CD4-positive, alpha-beta T cell treated with Interleukin-12 subunit alpha and Interleukin-12 subunit beta, for 1 hour (primary cell): ENCODE data around the gene MGAT4C.
"Not testable (repeated sequence)": the region's sequence is repeated elsewhere in the genome, so short reads cannot be mapped to it uniquely, and the experiment has no call there.

Experiments used
- DNase-seq: peaks from one replicate; pipeline ENCODE4 v3.0.0-alpha.2; 2020

Gene MGAT4C

DNA sequence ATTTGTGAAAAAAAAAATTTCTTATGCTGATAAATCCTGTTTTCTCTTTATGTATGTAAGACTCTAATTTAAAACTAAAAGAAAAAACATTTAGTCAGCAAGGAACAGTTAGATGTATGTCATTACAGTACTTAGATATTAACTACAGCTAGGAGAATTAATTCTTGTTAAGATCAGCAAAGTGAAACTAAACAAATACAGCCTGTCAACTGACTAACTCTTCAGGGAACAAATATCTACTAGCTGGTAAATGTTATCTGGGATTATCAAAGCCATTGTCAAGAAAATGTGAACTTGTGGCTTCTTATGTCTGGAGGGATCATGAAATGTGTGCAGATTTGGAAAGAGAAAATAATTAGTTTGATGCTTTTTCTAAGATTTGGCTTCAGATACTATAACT, 27.5 kb downstream of the MGAT4C start:
- DNase-seq: no peak

DNA sequence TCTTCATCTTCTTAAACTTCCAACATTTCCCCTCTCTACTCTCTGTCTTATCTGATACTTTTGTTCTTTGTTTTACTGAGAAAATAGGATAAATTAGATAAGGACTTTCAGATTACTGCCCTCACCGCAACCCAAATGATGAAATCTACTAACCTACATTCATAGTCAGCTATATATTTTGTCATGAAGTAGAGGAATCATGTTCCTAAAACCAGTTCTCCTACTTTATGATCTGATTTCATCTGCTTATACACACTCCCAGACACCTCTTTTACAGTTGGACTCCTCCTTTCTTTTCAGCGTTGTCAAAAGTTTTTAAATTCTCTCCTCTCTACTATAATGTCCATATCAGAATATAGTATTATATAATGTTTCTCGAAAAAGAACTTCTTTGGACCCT, 29.7 kb downstream of the MGAT4C start:
- no peak for DNase-seq

DNA sequence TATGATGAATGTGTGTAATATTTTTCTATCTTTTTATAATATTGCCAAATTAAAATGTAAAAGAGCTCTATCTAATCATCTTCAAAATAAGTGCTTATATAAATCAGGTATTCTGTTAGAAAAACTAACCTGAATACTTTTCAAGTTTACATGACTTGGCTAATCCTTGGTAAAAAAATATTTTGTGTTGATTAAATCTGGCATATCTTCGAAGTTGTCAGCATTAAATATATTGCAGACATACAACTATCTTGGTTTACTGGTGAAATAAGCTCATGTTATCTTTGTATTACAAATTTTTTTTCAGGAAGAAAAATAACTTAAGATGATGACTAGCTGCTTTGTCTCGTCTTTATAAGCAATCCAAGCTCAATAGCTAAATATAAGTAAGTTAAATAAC, 39.6 kb downstream of the MGAT4C start:
- no peak for DNase-seq

DNA sequence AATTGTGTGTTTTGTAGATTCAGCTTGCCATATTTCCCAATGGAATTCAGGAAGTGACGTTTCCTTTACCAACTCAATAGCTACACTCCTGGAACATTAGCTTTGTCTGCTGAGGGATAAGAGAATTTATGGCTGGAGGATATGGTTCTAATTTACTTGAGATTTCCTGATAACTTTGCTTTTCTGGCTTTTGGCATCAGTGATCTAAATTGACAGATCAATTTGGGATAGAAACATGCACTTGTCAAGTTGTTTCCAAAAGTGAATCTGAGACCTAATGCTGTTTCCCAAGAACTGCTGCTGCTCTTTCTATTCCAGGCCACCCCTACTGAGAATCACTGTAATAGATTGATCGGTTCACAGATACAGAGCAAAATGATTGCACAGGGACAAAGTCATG, 43.2 kb downstream of the MGAT4C start:
- no peak for DNase-seq

DNA sequence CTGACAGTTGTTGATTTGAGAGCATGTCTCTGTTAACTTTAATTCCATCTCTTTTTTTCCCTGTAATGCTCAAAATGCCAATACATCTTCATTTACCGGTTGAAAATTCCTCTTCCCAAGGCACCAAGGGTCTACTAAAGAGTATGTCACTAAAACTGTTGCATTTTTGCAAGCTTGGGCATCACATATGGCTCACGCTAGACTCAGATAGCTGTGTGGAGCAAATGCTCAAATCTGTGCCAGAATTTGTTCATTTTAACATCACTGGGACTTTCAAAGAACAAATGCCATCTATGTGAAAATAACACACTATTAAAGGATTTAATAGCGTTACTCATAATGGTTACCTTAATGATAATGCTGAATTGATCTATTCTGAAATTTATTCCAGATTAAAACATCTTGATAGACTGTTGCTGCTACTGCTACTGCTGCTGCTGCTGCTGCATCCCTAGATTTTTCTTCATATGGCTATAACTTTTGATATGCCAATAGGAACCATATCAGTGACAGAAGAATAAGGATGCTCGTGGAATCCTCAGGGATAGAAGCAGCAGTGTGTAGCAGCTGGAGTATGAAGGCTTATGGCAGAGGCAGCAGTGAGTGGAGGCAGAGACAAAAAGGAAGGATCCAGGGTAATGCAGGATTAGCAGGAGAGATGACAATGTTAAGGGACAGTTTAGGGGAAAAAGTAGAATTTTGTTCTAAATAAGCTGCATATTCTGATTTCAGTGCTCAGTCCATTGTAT, 57.3 kb downstream of the MGAT4C start:
- no peak for DNase-seq

DNA sequence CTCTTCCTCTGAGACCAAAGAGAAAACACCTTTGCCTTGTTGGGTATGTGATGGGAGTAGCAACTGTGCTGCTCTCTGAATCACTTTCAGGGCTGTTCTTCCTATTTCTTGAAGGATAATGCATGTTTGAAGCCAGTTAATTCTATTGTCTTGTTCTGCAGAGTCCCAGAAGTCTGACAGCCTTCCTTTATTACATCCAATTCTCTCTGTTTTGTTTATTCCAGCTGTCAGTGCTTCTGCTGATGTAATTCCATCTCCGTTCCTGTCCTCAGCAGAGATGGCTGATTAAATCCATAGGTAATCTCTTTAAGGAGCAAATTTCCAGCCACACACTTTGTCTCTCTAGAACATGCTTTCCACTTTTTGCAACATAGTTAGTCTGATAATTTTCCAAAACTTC, 59.7 kb downstream of the MGAT4C start:
- DNase-seq: no peak

DNA sequence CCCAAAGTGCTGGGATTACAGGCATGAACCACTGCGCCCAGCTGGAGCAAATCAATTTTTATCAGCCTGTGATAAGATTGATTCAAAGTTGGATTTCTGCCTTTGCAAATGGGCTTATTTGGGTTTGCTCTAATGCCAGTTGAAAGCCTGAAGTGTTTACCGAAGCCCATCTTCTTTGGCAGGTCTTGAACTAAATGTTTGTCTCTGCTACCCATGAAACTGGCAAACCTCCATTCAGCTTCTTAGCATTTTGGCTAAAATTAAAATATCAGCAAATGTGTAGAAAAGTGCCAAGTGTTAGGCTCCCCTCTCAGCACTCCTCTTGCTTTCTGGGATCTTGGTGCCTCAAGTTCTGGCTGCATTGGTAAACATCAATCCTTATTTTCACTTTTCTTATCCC, 61.5 kb downstream of the MGAT4C start:
- DNase-seq: no peak

DNA sequence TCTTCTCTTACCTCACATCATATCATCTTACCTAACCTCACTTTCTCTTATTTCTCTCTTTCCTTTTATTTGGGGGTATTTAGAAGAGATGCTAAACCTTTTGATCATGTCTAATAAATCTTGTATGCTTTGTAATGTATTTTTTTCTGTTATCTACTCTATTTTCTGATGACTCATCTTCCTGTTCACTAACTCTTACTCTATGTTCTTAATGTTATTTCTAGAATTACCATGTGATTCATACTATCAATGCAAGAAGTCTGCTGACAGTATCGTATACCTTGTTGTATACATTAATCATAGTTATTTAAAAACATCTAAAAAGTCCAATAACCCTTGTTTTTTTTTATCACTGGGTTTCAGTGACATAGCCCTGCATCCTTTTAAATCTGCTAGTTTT, 62.3 kb downstream of the MGAT4C start:
- DNase-seq: no peak

DNA sequence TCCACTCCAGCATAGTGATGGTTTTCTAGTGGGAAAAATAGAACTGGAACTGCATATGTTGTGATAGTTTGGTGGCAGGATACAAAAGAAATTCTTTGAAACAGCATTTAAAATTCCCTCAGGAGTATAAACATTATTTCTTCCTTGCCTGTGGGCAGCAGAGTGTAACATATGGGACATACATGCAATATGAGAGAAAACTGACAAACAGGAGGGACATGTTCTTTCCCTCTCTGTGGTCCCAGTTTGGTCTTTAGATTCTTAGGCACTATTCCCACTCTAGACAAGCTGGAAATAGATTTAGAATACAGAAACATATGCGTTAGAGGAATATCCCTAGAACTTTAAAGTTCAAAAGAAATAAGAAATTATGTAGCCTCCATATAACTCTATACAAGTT, 68.0 kb downstream of the MGAT4C start:
- no peak for DNase-seq

DNA sequence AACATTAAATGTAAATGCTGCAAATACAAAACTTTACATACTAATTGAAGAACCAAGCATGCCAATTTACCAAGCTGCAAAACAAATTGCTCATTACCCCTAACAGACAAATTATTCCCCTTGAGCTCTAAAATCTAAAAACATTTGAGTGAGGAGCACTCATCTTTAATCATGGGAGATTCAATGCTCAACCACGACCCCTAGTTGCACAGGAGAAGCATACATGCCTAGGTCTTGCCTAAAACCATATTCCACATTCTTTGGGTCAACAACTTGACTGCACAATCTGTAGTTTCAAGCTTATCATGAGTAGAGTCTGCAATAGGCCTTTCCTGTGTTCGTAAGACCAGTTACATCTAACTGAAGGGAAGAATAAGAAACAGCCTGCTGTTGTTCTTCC, 69.7 kb downstream of the MGAT4C start:
- no peak for DNase-seq

DNA sequence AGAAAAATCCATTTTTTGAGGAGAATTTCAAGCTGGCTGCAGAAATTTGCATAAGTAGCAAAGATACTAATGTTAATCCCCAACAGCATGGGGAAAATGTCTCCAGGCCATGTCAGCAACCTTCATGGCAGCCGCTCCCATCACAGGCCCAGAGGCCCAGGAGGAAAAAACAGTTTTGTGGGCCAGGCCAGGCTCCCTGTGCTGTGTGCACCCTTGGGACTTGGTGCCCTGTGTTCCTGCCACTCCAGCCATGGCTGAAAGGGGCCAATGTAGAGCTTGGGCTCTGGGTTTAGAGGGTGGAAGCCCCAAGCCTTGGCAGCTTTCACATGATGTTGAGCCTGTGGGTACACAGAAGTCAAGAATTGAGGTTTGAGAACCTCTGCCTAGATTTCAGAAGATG, 76.3 kb downstream of the MGAT4C start:
- no peak for DNase-seq

DNA sequence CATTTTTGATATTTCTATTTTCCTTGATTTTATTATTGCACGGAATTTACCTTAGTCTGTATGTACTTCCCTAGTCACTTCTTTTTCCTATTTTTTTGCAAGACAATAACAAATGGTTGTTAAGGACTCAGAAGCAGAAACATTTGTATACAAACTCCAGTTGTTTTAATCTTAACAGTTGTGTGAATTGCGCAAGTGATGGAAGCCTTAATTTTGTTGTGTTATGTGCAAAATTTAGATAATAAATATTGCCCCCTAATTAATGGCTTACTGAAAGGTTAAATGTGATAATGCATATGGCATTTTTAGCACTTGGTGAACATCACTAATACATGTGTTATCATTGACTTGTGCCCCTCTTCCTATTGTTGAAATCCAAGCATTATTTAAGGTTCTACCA, 82.0 kb downstream of the MGAT4C start:
- DNase-seq: no peak

DNA sequence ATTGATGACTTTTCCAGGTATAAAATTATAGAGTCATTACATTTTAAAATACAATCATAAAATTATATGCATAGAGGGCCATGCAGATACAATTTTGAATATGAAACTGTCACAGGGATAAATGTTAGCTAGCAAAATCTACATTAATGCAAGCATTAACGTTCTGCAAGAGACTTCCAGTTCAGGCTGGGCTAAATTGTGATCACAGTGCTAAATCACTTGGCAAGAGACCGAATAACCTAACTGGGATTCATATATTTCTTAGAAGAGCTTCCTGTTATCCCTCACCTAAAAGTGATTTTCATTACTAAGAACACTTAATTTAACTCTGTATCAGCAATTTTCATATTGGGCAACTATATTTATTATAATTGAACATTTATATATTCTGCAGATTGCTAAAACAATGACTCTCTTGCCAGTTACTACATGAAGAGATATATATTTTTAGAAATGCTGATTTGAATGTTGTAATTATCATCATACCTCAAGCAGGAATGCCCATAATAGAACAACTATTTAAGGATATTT, 83.2 kb downstream of the MGAT4C start:
- DNase-seq: no peak

DNA sequence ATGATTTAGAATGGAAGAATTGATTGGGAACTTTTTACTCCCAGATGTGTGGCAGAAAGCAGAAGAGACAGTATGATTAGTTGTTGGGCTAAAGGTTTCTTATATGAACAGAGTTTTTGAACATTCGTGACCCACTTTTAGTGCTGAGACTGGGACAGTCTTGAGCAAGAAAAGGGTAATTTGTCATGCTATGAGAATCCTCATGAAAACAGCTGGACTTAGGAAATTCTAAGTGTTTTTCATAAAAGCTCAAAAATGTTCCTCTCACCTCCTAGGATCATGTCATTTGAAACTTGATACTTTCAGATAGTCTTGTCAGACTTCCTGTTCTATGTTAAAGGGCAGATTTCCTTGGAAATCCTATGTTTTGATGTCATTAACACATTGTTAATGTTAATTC, 86.1 kb downstream of the MGAT4C start:
- no peak for DNase-seq

DNA sequence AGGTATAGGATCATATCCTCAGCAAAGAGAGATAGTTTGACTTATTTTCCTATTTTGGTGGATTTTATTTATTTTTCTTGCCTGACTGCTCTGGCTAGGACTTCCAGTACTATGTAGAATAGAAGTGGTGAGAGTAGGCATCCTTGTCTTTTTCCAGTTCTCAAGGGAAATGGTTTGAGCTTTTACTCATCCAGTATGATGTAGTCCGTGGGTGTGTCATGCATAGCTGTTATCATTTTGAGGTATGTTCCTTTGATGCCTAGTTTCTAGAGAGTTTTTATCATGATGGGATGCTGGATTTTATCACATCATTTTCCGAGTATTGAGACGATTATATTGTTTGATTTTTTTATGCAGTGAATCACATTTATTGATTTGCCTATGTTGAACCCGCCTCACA, 97.2 kb downstream of the MGAT4C start:
- DNase-seq: no peak

DNA sequence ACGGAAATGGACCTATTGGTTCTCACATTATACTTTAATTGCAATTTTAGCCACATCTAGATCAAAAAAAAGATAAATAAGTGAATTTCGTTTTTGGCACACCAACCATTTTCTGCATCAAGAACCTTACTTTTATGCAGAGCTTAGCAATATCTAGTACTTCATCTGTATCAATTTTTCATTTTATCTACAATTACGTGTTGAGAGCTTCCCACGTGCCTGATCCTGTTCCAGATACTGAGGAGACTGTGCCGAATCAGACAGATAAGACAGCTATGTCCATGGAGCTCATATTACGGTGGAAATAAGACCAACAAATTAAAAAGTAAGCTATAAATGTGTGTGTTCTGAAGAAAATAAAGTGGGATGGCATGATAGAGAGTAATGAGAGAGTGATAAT, 101.6 kb downstream of the MGAT4C start:
- no peak for DNase-seq

DNA sequence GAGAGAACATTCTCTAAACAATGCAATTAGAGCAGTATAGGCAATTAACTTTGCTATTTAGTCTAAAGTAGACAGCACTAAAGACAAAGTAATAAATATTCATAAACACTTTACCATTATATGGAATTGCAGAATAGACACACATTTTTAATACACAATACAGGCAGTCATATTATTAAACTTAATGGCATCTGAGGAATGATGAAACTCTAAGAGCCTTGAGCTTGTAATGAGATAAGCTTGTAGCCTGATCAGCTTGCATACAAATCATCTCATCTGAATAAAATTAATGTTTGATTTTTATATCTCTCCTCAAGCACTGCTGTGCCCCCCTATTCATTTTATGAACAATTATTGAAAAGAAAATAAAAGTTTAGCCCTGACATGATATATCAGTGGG, 107.6 kb downstream of the MGAT4C start:
- DNase-seq: no peak

DNA sequence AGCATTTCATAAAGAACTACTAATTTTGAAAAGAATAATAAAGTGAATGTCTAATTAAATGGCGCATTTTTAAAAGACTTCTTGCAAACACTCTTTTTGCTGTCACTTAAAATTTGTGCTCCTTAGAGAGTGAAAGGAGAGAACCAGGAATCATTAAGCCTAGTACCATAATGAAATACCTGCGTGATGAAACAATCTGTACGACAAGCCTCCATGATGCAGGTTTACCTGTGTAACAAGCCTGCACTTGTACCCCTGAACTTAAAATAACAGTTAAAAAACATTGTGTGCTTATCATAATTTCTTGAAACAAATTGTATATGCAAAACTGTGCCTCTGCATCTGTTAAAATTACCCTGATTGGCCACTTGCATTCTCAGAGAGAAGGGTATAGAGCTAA, 108.1 kb downstream of the MGAT4C start:
- DNase-seq: no peak

DNA sequence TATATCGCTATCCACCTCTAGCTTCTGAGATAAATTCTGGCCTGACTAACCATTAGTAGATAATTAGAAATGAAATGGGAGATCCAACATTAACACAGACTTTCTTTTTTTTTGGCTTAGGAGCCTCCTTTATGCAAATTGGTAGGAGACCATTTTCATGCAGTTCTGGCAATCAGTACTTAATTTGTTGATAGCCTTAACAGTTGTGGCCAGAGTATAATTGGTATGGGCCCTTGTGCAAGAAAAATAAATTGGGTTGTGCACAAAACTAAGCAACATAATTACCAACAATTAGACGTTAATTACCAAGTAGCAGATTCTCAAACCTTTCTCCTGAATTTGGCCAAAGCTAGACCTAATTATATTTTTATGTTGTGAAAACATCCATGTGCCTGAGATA, 111.0 kb downstream of the MGAT4C start:
- DNase-seq: no peak

DNA sequence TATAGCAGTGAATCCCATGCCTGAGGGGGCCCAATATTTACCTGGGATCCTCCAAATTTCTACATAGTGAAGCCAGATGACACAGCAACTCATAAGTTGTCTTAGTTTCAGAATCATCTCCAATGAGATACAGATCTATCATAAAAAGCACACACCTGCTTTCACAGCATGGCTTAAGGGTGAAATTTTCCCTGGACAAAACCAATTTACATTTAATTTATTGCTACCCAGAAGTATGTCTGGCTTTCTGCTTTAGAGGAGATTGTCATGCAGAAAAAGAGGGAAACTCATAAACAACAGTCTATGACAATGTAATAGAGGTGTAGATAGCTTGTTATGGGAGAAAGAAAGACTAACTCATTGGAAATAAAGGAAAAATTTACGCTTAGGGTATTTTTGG, 113.0 kb downstream of the MGAT4C start:
- DNase-seq: no peak

DNA sequence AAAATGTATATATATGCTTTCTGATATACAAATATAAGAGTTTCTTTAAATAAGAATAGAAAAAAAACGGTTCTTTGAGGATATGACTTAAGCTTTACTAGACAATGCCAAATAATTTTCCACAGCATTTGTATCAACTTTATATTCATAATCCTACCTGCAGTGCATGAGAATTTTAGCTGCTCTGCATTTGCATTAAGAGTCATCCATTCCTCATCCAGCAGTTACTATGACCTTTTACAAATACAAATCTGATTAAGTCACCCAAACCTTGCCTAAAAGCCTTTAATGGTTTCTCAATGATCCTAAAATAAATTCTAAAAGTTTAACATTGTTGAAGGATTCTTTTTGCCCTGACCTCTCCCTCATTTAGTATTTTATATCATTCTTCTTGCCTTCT, 116.5 kb downstream of the MGAT4C start:
- no peak for DNase-seq

DNA sequence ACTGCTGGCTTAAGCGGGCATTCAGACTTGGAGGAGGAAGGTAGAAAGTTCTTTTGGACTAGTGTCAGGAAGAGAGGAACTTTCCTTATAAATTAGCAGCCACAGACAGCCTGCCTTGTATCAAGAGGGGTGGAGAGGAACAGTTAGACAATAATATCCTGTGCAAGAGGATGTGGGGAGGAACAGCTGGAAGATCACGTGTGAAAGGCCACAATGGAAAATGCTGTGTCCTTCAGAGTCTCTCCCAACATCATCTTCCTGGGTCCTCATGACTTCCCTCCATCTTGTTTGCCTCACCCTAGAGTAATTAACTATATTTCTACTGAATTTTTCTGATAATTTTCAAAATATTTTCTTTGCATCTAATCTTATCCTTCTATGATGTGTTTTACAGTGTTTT, 117.4 kb downstream of the MGAT4C start:
- DNase-seq: no peak

DNA sequence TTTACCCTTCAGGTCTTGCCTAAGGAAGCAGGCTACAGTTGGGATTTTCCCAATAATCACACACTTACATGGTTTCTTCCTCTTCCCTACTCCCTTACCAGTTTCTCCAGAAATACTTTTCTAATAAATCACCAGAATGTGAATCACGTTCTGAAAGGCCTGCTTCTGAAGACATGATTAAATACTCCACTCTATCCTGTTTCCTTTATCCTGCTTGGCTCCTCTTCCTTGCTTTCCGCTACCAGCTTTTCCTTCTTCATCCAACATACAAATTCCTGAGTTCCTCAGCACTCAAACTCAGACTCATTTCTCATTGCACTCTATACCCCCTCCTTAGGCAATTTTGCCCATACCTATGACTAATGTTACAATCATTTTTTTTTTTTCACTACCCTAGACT, 118.3 kb downstream of the MGAT4C start:
- DNase-seq: no peak

DNA sequence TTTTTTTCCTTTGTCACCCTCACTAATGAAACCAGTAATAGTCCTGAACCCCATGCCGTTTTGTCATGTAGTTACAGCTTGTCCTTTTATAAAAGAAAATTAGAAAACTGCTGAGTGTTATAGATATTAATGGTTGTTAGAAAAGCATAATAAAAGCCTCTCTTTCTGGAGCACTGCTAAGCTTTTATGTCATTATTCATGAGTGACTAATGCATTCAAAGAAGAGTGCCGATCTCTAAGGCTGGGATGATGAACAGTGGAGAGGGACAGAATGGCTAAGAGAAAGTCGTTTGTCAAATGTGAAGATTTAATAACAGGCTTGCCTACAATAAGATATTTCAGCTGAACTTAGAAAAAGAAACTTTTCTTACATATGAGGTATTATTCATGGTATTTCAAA, 121.6 kb downstream of the MGAT4C start:
- DNase-seq: no peak

DNA sequence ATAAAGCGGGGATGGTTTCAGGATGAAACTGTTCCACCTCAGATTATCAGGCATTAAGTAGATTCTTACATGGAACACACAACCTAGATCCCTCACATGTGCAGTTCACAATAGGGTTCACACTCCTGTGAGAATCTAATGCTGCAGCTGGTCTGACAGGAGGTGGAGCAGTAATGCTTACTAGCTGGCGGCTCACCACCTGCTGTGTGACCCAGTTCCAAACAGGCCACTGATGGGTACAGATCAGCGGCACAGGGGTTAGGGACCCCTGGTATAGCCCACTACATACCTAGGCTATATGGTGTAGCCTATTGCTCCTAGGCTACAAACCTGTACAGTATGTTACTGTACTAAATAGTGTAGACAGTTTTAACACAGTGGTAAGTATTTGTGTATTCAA, 129.3 kb downstream of the MGAT4C start:
- not testable (repeated sequence) for DNase-seq
